ENCODE data around the gene RAF1.
"Not testable (repeated sequence)": the region's sequence is repeated elsewhere in the genome, so short reads cannot be mapped to it uniquely, and the experiment has no call there.

Gene RAF1

GRCh38 chr3:12675115-12675810 lies 11.3 kb upstream of the RAF1 start:
- no peak for DNase-seq

GRCh38 chr3:12673956-12674736 lies 10.2 kb upstream of the RAF1 start:
- DNase-seq: not testable (repeated sequence)

- no peak for DNase-seq
Observed at GRCh38 chr3:12671120-12671450, 7.2 kb upstream of the RAF1 start.

GRCh38 chr3:12670365-12671119 lies 6.6 kb upstream of the RAF1 start:
- DNase-seq: no peak

- peak; percentile 67 for DNase-seq
Observed at GRCh38 chr3:12663401-12663935, 449 bp downstream of the RAF1 start.

- DNase-seq: peak; percentile 40
Observed at GRCh38 chr3:12662593-12663400, 1.1 kb downstream of the RAF1 start.

- DNase-seq: no peak
Observed at GRCh38 chr3:12661926-12662592, 1.9 kb downstream of the RAF1 start.

- not testable (repeated sequence) for DNase-seq
Observed at GRCh38 chr3:12661375-12661774, 2.5 kb downstream of the RAF1 start.

- DNase-seq: no peak
Observed at GRCh38 chr3:12660196-12660595, 3.7 kb downstream of the RAF1 start.

- DNase-seq: no peak
Observed at GRCh38 chr3:12659316-12660015, 4.5 kb downstream of the RAF1 start.

- no peak for DNase-seq
Observed at GRCh38 chr3:12658593-12659058, 5.3 kb downstream of the RAF1 start.

- no peak for DNase-seq
Observed at GRCh38 chr3:12656850-12657249, 7.1 kb downstream of the RAF1 start.

GRCh38 chr3:12656193-12656592 lies 7.7 kb downstream of the RAF1 start:
- DNase-seq: no peak

GRCh38 chr3:12655701-12656100 lies 8.2 kb downstream of the RAF1 start:
- DNase-seq: no peak

- no peak for DNase-seq
Observed at GRCh38 chr3:12653747-12654146, 10.2 kb downstream of the RAF1 start.

GRCh38 chr3:12648384-12648959 lies 15.4 kb downstream of the RAF1 start:
- no peak for DNase-seq

- DNase-seq: no peak
Observed at GRCh38 chr3:12644331-12644937, 19.5 kb downstream of the RAF1 start.

GRCh38 chr3:12643724-12644123 lies 20.2 kb downstream of the RAF1 start:
- DNase-seq: no peak

GRCh38 chr3:12643010-12643380 lies 20.9 kb downstream of the RAF1 start:
- no peak for DNase-seq

GRCh38 chr3:12640853-12641252 lies 23.1 kb downstream of the RAF1 start:
- not testable (repeated sequence) for DNase-seq

All from CD4-positive, alpha-beta T cell treated with Interleukin-17A for 4 hours (primary cell).